Activated CD4-positive, alpha-beta T cell treated with anti-CD3 and anti-CD28 coated beads, Interleukin-2, Interleukin-6, amounts not matched to agents 100 ng/mL and 50 ng/mL, durations not matched to agents 16 hours and 8 hours (primary cell): ENCODE data around the gene LAMA5.

ENCODE experiments used
- DNase-seq: peaks from one replicate; pipeline ENCODE4 v3.0.0-alpha.2; 2020

The LAMA5 gene

GRCh38 chr20:62297449-62298227 lies 69.5 kb downstream of the LAMA5 start:
- no peak for DNase-seq

DNA sequence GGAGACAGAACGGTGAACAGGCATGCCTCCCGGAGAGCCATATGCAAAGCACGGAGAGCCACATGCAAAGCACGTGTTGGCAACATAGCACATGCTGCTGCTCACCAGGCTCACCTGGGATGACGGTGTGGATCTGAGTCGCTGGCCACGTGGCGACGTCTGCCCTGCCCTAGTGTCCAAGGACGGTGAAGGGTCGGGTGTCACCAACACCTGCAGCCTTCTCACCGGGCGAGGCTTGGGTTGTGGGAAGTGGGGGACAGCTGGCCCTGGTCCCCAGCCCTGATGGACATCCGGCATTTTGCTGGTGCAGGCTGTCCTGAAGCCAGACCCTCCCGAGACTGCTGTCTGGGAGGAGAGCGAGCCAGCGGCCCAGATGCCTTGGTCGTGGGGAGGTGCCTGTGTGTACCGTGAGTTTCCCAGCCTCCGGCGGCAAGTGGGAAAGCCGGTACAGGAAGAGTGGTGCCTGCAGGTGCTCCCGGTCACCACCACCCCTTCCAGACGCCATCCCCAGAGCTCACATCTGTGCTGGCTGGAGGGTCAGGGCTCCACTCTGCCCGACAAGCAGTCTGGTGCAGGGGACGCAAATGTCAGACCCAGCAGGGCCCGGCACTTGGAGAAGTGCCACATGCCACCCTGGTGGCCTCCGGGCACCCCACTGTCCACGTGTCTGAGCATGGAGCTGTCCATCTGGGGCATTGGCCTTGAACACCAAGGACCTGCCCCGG lies 70.2 kb downstream of the LAMA5 start:
- DNase-seq = no peak

- no peak for DNase-seq
Observed at GRCh38 chr20:62294516-62294915, 72.6 kb downstream of the LAMA5 start.

DNA sequence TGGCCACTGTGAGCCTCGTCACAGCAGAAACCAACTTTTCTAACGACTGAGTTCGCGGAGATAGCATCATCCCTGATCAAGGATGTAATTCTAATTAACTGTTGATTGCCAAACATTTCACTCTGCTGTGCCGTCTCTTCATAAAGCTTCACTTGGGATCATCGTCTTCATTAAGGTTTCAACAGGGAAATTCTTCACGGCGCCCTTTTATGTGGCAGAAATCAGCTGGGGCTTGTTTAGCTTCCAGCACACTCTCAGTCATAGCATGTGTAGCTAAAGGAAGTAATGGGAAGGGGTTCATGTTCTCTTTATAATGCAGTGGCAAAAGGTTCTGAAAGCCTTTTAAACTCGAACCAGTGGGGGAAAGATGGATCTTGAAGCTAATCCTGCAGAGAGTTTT lies 73.2 kb downstream of the LAMA5 start:
- no peak for DNase-seq

GRCh38 chr20:62293111-62293784 lies 73.9 kb downstream of the LAMA5 start:
- no peak for DNase-seq

GRCh38 chr20:62292108-62292507 lies 75.0 kb downstream of the LAMA5 start:
- no peak for DNase-seq

DNA sequence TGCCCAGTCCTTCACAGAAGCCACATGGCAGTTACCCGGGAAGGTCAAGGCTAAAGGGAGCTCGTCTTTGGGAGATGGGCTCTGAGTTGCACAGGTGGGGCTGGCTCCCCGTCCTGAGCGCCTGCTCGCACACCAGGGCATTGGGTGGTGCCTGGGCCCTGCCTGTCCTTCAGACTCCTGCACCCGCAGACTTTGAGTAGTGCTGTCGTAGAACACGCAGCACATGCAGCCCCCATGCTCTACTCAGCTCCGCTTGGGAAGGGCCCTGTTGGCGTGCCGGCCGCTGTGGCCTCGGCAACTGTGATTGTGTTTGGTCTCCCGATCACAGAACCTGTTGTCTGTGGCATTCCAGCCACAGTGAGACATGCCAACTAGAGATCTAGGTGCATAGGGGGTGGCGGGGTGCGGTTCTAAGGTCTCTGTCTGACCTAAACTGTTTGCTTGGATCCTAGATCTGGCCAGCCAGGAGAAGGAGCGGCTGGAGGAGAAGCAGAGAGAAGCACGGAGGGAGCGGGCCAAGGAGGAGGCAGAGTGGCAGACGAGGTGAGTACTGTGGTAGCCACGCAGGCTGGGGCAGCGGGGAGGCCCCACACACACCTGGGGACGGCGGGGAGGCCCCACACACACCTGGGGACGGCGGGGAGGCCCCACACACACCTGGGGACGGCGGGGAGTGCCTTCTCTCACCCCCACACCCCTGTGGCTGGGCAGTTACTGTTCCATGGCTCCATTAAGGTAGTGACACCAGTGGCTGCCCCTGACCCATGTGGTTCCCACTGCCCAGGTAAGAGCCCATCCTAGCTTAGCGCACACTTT lies 75.7 kb downstream of the LAMA5 start:
- DNase-seq = no peak

DNA sequence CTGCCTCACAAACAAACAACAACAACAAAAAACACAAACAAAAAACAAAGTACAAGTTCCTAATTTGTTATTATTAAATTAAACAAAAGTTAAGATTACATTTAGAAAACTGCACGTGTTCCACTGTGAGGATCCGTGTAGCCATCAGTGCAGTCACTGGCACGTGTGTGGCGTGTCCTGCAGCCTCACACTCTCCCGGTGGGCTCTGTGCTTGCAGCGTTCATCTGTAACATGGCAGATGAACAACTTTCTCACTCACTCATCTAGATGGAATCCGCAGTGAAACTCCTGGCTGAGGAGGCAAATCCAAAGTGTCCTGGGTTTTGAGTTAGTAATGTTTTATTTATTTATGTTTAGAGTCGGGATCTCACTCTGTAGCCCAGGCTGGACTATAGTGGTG lies 77.2 kb downstream of the LAMA5 start:
- no peak for DNase-seq

DNA sequence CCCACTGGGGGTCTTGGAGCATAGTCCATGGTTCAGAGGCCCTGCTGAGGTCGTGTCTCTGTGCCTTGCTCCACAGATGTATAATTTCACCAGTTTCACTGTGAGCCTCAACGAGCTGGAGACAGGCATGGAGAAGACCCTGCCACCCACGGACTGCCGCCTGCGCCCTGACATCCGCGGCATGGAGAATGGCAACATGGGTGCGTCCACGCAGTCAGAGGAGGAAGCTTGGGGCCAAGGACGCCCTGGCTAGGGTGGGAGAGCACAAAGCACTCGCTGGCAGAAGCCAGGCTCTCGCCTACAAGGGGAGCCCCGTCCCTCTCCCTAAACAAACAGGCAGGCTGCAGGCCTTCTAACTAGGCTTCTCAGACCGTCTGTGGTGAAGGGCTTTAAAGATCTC lies 78.0 kb downstream of the LAMA5 start:
- DNase-seq = no peak

DNA sequence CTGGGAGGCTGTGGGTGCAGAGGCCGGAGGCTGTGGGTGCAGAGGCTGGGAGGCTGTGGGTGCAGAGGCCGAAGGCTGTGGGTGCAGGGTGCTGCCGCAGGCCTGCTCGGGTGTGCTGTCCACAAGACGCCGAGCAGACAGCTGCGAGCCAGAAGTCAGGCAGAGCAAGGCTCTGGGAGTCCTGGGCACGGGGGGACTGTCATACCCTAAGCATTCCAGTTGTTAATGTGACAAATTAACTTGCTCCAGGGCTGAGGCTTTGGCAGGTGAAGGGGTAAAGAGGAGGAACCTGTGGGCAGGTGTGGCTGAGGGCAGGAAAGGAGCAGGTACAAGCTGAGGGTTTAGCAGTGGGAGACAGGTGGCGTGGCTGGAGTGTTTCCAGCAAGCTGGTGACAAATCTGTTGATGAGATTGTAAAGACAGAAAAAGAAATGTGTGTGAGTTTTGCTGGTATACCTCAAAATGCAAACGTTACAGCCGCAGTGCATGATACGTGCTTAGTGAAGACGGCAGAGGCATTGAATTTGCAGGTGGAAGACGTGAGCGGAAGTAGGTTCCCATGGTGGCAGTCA lies 78.5 kb downstream of the LAMA5 start:
- DNase-seq = no peak

DNA sequence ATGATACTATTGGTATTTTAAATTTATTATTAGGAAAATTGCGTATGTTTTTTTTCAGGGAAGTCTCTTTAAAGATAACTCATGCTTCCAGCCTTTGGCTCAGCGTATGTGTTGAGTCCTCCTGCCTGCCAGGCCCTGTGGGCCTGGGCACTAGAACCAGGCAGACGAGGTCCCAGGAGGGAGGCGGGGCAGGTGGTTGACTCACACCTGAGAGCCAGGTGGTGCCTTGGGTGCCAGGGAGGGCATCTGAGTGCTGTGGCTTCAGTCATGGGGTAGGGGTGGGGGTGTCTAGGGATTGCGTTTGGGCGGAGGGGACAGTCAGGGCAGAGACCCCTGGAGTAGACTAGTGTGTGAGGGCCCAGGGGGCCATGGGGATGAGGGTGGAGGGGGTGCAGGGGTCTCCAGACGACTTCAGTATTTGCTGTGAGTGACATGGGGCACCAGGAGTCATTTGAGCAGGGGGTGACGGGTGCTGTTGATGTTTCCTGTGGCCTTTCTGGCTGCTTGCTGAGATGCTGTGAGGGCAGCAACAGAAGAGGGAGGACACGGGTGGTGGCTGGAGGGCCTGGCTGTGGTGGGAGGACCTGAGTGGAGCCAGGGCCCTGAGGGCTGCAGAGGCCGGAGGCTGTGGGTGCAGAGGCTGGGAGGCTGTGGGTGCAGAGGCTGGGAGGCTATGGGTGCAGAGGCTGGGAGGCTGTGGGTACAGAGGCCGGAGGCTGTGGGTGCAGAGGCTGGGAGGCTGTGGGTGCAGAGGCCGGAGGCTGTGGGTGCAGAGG lies 79.2 kb downstream of the LAMA5 start:
- DNase-seq = no peak

GRCh38 chr20:62287129-62287528 lies 80.0 kb downstream of the LAMA5 start:
- no peak for DNase-seq

DNA sequence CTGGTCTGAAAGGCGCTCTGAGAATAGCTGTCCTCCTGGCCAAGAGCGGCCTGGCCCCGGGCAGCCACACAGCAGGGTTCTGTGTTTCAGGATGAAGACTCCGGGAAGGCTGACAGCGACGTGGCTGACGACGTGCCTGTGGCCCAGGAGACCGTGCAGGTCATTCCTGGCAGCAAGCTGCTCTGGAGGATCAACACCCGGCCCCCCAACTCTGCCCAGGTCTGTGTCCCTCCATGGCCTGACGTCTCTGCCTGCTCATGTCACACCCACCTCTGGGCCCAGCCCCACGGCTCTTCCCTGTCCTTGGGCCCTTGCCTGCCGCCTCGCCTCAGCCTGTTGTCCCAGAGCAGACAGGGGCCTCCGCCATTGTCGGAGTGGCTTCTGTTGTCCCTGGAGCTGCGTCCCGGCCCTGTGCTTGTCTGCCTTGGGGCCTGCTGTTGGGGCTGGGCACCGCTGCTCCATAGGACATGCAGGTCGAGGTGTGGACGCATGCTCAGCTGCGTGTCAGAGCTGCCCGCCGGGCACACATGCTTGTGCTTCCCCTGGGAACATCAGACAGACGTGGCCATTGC lies 80.5 kb downstream of the LAMA5 start:
- no peak for DNase-seq

DNA sequence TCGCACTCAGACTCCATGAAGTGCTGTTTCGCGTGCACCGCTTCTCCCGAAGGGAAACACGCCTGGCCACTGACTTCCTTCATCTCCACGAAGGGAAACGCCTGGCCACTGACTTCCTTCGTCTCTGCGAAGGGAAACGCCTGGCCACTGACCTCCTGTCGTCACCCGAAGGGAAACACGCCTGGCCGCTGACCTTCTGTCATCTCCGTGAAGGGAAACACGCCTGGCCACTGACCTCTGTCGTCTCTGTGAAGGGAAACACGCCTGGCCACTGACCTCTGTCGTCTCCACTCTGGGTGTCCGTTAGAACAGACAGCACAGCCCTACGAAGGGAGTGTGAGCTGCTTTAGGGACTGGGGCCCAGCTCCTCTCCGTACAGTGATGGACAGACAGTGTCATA lies 81.4 kb downstream of the LAMA5 start:
- no peak for DNase-seq

DNA sequence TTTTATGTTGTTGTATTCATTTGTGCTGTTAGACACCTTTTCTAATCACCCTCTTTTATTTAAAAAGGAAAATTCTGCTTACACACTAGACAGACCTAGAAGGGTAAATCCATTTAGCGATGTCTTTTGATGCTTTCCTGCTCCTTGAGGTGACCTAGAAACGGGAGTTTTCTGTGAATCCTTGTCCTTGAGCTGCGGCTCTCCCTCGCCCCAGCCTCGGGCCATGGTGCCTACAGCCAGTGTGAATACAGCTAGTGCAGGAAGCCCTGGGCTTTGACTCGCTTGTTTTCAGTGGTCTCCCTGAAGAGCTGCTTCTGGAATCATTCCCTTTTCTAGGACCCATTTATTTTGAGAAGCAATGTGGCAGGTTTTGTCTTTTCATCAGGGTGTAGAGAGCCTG lies 82.0 kb downstream of the LAMA5 start:
- no peak for DNase-seq

- no peak for DNase-seq
Observed at GRCh38 chr20:62284448-62284847, 82.7 kb downstream of the LAMA5 start.

GRCh38 chr20:62282877-62283503 lies 84.1 kb downstream of the LAMA5 start:
- DNase-seq = no peak

DNA sequence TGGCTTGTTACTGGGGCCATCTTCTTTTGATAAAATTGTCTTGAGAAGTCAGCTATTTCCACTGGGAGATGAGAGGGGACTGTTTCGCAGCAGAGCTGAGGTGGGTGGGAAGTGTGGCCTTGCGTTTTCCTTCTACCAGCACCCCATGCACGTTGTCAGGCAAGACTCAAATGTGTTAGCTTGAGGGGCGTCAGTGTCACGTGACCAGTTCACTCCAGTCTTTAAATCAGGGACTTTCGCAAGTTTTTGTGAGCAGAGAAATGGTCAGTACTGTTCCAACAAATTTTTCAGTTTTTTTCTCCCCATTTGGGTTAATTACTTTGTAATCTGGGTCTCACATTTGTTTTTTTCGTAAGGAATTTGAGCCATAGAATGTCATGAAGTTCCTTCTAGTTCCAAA lies 85.0 kb downstream of the LAMA5 start:
- DNase-seq = no peak

DNA sequence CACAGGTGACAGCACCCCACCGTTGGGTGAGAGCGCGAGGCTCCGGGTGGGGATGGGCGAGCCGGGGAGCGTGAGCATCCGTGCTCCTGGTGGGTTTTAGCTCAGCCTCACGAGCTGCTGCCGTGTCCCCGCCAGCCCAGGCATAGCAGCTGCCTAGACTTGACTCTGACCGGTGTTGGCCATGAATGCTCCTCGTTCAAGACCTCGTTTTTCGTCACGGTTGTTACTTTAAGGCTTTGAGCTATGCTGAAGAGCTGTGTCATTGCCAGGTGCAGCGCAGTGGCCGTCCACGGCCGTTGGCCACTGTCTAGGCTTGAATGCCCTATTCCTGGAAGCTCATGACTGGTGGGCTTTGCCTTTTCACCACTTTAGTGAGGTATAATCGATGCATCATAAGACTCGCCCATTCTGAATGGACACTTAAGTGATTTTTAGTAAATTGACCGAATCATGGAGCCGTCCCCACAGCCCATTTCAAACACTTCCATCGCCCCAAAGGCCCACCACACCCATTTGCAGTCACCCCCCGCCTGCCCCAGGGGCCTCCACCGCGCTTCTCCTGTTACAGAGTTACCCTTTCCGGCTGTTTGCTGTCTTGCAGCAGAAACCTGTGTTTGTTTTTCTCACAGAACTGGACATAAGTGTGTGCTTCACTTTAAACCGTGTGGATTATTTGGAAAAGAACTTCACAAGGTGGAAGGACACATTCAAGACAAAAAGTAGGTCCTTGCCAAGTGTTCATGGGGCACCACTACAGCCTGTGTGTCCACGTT lies 85.8 kb downstream of the LAMA5 start:
- no peak for DNase-seq

GRCh38 chr20:62280303-62280702 lies 86.8 kb downstream of the LAMA5 start:
- no peak for DNase-seq
